HepG2 (cell line): ENCODE measurements around the gene INPP1. TPM values are rescaled to one million over a fixed set of nuclear protein-coding genes. Genes with fewer than 3 reads are reported as not detected.

Experiments
- ATAC-seq: fragments of 200-7000 bp; cut with Tn5 transposase; 3 replicates; pipeline ENCODE4 v1.9.1; 2020; ENCODE audit warnings: mild to moderate bottlenecking, moderate library complexity
- BruUV-seq: library from RNA; stranded (reverse); fragments of 400-500 nt; replicated peaks from 2 replicates; lab custom pipeline; 2021; lab: Mats Ljungman, UMichigan
- CTCF ChIA-PET: fragments of 300-600 bp; formaldehyde crosslinking; extraction: SDS; loops from one replicate; lab custom pipeline; 2021; ENCODE audit warnings: low total read pairs, inconsistent platforms, low intra/inter-chr PET ratio; lab: Yijun Ruan, JAX
- POLR2A ChIA-PET: fragments of 350-600 bp; sonication (Branson Sonifier 250); formaldehyde crosslinking; loops from one replicate; lab custom pipeline; 2020; ENCODE audit warnings: antibody characterized with exemption, inconsistent platforms; lab: Yijun Ruan, JAX
- DNase-seq: peaks from one replicate; pipeline ENCODE4 v3.0.0-alpha.2; 2015; ENCODE audit warnings: low spot score
- FAIRE-seq: peaks from 3 replicates; lab custom pipeline; 2011; peaks lifted over from hg19 to GRCh38; lab: Jason Lieb, UNC
- H2AFZ ChIP-seq: one replicate; pipeline ENCODE4 v1.6.1; 2011; ENCODE audit warnings: low read length, inconsistent platforms
- H3K27ac ChIP-seq: fragments of 300-600 bp; 3 replicates; pipeline ENCODE4 v1.8.0; 2011; ENCODE audit warnings: mixed run types, mild to moderate bottlenecking, mixed read lengths, low read length, inconsistent platforms; ENCODE audit not compliant: insufficient read depth; ENCODE audit errors: extremely low read length
- H3K27me3 ChIP-seq, 2 experiments: fragments of 200-600 bp in 1 of 2; 2 replicates in 1 of 2; 3 replicates in 1 of 2; pipeline versions ENCODE4 v1.6.0 to v1.8.0; 2011; ENCODE audit warnings: low read length in 2 of 2, mild to moderate bottlenecking in 2 of 2, moderate library complexity in 2 of 2, inconsistent platforms in 1 of 2; ENCODE audit not compliant: insufficient read depth in 2 of 2, control insufficient read depth in 1 of 2
- H3K36me3 ChIP-seq, 2 experiments: fragments of 200-600 bp in 1 of 2; replicated peaks in 1 of 2; 2 replicates in 1 of 2; 3 replicates in 1 of 2; pipeline versions ENCODE4 v1.5.1 to v1.8.0; 2011; ENCODE audit warnings: low read length in 2 of 2, inconsistent platforms in 1 of 2; ENCODE audit not compliant: insufficient read depth in 2 of 2, control insufficient read depth in 1 of 2
- H3K4me1 ChIP-seq: 2 replicates; pipeline ENCODE4 v1.5.1; 2012; ENCODE audit warnings: low read length, inconsistent platforms; ENCODE audit not compliant: insufficient read depth
- H3K4me2 ChIP-seq: 2 replicates; pipeline ENCODE4 v1.6.0; 2011; ENCODE audit warnings: low read depth, low read length, inconsistent platforms
- H3K4me3 ChIP-seq, 3 experiments: fragments of 200-600 bp in 1 of 3; sonication (generic), shearing (Covaris generic) in 1 of 3; replicated peaks in 1 of 3; 2 replicates each; pipeline ENCODE4 v1.5.1; 2011 to 2016; ENCODE audit warnings: low read length in 3 of 3, inconsistent platforms in 2 of 3, low read depth in 2 of 3, mild to moderate bottlenecking in 2 of 3, control low read depth in 1 of 3, mixed read lengths in 1 of 3; ENCODE audit not compliant: insufficient read depth in 1 of 3
- H3K79me2 ChIP-seq: one replicate; pipeline ENCODE4 v1.6.1; 2011; ENCODE audit warnings: low read length, inconsistent platforms; ENCODE audit not compliant: insufficient read depth
- H3K9ac ChIP-seq: 2 replicates; pipeline ENCODE4 v1.6.0; 2011; ENCODE audit warnings: mild to moderate bottlenecking, low read depth, low read length, inconsistent platforms; ENCODE audit not compliant: insufficient read depth
- H3K9me3 ChIP-seq: 2 replicates; pipeline ENCODE4 v1.5.1; 2012; ENCODE audit warnings: mild to moderate bottlenecking, low read length
- H4K20me1 ChIP-seq: 2 replicates; pipeline ENCODE4 v1.6.0; 2011; ENCODE audit warnings: inconsistent platforms, mild to moderate bottlenecking, low read length, moderate library complexity; ENCODE audit not compliant: insufficient read depth
- MAFF ChIP-seq: IDR thresholded peaks from 2 replicates; pipeline ENCODE4 v1.6.1; 2011; ENCODE audit warnings: low read depth, low read length, improper control_type of control experiment
- MAFK ChIP-seq, 2 experiments: IDR thresholded peaks in 1 of 2; conservative IDR thresholded peaks in 1 of 2; 2 replicates each; pipeline ENCODE4 v1.6.1; 2011; ENCODE audit warnings: improper control_type of control experiment in 2 of 2, low read length in 2 of 2
- NFE2L2 ChIP-seq: fragments of 150-350 bp; IDR thresholded peaks from 2 replicates; pipeline ENCODE4 v1.6.1; 2014; ENCODE audit warnings: low read length
- NFKBIZ ChIP-seq: IDR thresholded peaks from 2 replicates; pipeline ENCODE4 v1.6.1; 2018; ENCODE audit warnings: missing genetic modification reagents, missing compliant biosample characterization
- NR2F1 ChIP-seq, 2 experiments: fragments of 450-650 bp in 1 of 2; formaldehyde crosslinking in 1 of 2; IDR thresholded peaks; 2 replicates each; pipeline versions ENCODE4 v1.5.0 to v1.6.1; 2016 to 2020; ENCODE audit warnings: mild to moderate bottlenecking in 1 of 2, missing compliant biosample characterization in 1 of 2, missing genetic modification reagents in 1 of 2, moderate library complexity in 1 of 2
- WGBS: methylation state at CpG from one replicate; pipeline ENCODE4 v1.1.6; 2017; ENCODE audit warnings: low lambda C conversion rate; 5-methylcytosine and 5-hydroxymethylcytosine counted together
- in situ Hi-C: cut with HindIII; loops from 2 replicates; pipeline ENCODE4 v1.10.0; 2017; ENCODE audit warnings: low pct_unique_long_range_greater_than_20kb; ENCODE audit not compliant: extremely low pct_ligation_motif_present
- intact Hi-C: fragments of 100-400 bp; cut with micrococcal nuclease; formaldehyde crosslinking; loops from one replicate; pipeline ENCODE4 v1.10.0; 2022; ENCODE audit not compliant: unreplicated experiment
- polyA plus RNA-seq, 8 experiments: library from polyadenylated mRNA; depleted of rRNA in 3 of 8; stranded (reverse) in 7 of 8; unstranded in 1 of 8; fragments of >200 nt; fragmentation: Illumina TruSeq in 4 of 8; extraction: Trizol in 4 of 8; gene quantifications; 2 replicates each; pipeline versions ENCODE4 v1.2.1 to v1.2.3, GENCODE V29; 2011 to 2016; ENCODE audit warnings: low read depth in 4 of 8, missing spikeins in 1 of 8, mixed read lengths in 1 of 8; ENCODE audit not compliant: insufficient read depth in 1 of 8
- total RNA-seq, 5 experiments: library from RNA; depleted of rRNA; stranded (reverse); fragments of >200 nt; fragmentation: Illumina TruSeq; extraction: Trizol; gene quantifications; 2 replicates each; pipeline ENCODE4 v1.2.3, GENCODE V29; 2016; ENCODE audit warnings: low read depth in 1 of 5
- TF ChIP-seq, protein P1 (sequence below): sonication (generic); formaldehyde crosslinking; IDR thresholded peaks from 2 replicates; pipeline ENCODE4 v1.4.0; 2020; ENCODE audit warnings: missing genetic modification reagents
- TF ChIP-seq, protein P2 (sequence below): sonication (generic); formaldehyde crosslinking; IDR thresholded peaks from 2 replicates; pipeline ENCODE4 v1.5.0; 2020; ENCODE audit warnings: mild to moderate bottlenecking, missing genetic modification reagents, moderate library complexity

Gene INPP1
- total and polyA plus RNA-seq, 2 of the 13 experiments (the other 11 are each of a cell fraction or from before 2014, with no cell fraction given): 10.0 to 13.3 TPM

DNA sequence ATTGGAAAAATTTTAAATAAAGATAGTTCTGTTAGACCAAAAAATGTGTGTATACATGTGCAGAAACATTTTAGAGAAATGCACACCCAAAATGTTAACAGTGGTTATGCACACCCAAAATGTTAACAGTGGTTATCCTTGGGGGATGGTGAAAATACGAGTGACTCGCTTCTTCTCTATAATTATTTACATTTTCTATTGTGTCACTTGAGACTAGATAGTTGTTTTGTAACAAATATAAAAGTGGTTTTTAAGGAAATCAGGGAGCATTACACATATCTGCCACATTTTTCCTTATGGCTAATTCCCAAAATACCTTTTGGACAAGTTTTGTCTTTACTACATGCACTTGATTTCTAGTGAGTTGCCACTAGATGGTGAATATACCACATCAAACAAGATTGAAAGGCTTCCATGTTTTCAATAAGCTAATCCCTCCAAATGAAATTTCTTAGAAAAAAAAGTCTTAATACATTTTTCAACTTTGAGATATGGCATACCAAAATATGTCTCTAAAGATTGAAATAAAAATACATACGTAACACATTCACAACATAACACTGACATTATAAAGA, 14.7 kb upstream of the INPP1 start (continued):
- TF ChIP-seq, protein P1, sequence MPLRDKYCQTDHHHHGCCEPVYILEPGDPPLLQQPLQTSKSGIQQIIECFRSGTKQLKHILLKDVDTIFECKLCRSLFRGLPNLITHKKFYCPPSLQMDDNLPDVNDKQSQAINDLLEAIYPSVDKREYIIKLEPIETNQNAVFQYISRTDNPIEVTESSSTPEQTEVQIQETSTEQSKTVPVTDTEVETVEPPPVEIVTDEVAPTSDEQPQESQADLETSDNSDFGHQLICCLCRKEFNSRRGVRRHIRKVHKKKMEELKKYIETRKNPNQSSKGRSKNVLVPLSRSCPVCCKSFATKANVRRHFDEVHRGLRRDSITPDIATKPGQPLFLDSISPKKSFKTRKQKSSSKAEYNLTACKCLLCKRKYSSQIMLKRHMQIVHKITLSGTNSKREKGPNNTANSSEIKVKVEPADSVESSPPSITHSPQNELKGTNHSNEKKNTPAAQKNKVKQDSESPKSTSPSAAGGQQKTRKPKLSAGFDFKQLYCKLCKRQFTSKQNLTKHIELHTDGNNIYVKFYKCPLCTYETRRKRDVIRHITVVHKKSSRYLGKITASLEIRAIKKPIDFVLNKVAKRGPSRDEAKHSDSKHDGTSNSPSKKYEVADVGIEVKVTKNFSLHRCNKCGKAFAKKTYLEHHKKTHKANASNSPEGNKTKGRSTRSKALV (CRISPR knock-in tag): no peak
- TF ChIP-seq, protein P2, sequence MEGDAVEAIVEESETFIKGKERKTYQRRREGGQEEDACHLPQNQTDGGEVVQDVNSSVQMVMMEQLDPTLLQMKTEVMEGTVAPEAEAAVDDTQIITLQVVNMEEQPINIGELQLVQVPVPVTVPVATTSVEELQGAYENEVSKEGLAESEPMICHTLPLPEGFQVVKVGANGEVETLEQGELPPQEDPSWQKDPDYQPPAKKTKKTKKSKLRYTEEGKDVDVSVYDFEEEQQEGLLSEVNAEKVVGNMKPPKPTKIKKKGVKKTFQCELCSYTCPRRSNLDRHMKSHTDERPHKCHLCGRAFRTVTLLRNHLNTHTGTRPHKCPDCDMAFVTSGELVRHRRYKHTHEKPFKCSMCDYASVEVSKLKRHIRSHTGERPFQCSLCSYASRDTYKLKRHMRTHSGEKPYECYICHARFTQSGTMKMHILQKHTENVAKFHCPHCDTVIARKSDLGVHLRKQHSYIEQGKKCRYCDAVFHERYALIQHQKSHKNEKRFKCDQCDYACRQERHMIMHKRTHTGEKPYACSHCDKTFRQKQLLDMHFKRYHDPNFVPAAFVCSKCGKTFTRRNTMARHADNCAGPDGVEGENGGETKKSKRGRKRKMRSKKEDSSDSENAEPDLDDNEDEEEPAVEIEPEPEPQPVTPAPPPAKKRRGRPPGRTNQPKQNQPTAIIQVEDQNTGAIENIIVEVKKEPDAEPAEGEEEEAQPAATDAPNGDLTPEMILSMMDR: peak; percentile 48
- no peak for TF ChIP-seq NR2F1 (CRISPR knock-in tag; IDR thresholded peaks at IDR 0.05)

DNA sequence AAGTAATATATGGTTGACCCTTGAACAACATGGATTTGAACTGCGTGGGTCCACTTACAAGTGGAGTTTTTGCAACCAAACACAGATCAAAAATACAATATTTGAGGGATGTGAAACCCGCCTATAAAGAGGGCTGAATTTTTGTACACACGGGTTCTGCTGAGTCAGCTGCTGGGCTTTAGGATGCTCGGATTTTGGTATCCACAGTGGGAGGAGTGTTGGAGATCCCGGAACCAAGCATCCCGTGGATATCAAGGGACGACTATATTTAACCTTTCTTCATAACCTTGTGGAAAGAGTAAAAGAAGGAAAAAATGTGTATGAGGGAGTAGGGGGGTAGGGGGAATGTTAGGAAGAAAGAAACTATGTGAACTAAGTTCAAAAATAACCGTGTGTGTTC, 10.0 kb upstream of the INPP1 start:
- CTCF ChIA-PET: no interaction called here
- no peak overlapping the region for H2AFZ ChIP-seq
- no peak for ATAC-seq
- peak overlapping the region; percentile 84 for H3K27ac ChIP-seq
- POLR2A ChIA-PET: no interaction called here
- H3K9me3 ChIP-seq: no peaks in the 10 kb centered on the region
- H3K4me2 ChIP-seq: no peak overlapping the region
- FAIRE-seq: no peak
- in situ Hi-C loops: loop anchor here (5.0 to 25.0 kb wide), 2 partner anchors 39 to 179 kb away; no protein-coding TSS in a partner anchor
- peaks cover 54% of the 10 kb centered on the region for H3K4me1 ChIP-seq
- BruUV-seq: no TSS peak
- H3K79me2 ChIP-seq: peaks cover 2% of the 10 kb centered on the region
- no peaks in the 10 kb centered on the region for H3K27me3 ChIP-seq
- no peak overlapping the region for H3K4me3 ChIP-seq
- TF ChIP-seq MAFK (conservative IDR thresholded peaks at IDR 0.05 in 1 of 2, IDR thresholded peaks at IDR 0.05 in 1 of 2; ENCODE audit: low read length in 2 of 2): peak; percentile 93 to 96
- TF ChIP-seq MAFF: peak; percentile 92
- TF ChIP-seq NFKBIZ: no peak
- TF ChIP-seq NFE2L2: no peak
- TF ChIP-seq, all 625 proteins: peak for 2
- WGBS: 75% methylated on average over 8 of the region's 8 CpGs
- H4K20me1 ChIP-seq: no peaks in the 10 kb centered on the region
- intact Hi-C loops: loop anchor here (10.0 kb wide), 2 partner anchors 311 to 681 kb away; partner anchors contain the start of genes NAB1 and STAT1
- no peaks in the 10 kb centered on the region for H3K36me3 ChIP-seq
- no peak overlapping the region for H3K9ac ChIP-seq
- DNase-seq: no peak
